Tibial nerve (tissue), 3 donors: Measurements from ENCODE around the gene GGNBP2.

Source experiments
- CTCF ChIP-seq, 5 experiments: fragments of 200-600 bp in 3 of 5; fragments of 450-650 bp in 2 of 5; sonication (generic) in 3 of 5; IDR thresholded peaks; one replicate each; pipeline ENCODE4 v1.5.1; 2016 to 2019; ENCODE audit warnings: antibody characterized with exemption in 5 of 5, mild to moderate bottlenecking in 3 of 5, moderate library complexity in 2 of 5
- POLR2A ChIP-seq, 2 donors: fragments of 450-650 bp; IDR thresholded peaks; one replicate each; pipeline ENCODE4 v1.6.1; 2017; ENCODE audit warnings: antibody characterized with exemption in 2 of 2, mild to moderate bottlenecking in 2 of 2, moderate library complexity in 2 of 2

GRCh38 chr17:36608280-36608679 lies 63.6 kb downstream of the GGNBP2 start:
- no peak for TF ChIP-seq POLR2A (IDR thresholded peaks at IDR 0.05)
- no peak for TF ChIP-seq CTCF (IDR thresholded peaks at IDR 0.05)
